ENCODE results near the gene EVA1C. TPM values are rescaled to one million over a fixed set of nuclear protein-coding genes. Genes with fewer than 3 reads are reported as not detected.

The EVA1C gene
- total RNA-seq: 100 to 1,000 TPM in 1 of 7 donors, 10 to 100 TPM in 6; 27.1 to 156 (median 49.6) TPM
- polyA plus RNA-seq: 10 to 100 TPM; 29.9 to 46.6 TPM
- long read RNA-seq, donor 1, transcript EVA1C-201 (8 exons, 1,998 nt): major isoform, 25 of 97 reads
- long read RNA-seq, donor 1, partial matches to known transcripts: 2 of 97 reads
- long read RNA-seq, donor 1, other reads (novel, unspliced or antisense): 65 of 97 reads
- long read RNA-seq, donor 2: 0 reads
- long read RNA-seq, donor 3, transcript EVA1C-202 (8 exons, 1,668 nt): minor isoform, 6 of 88 reads
- long read RNA-seq, donor 3, transcript EVA1C-201 (8 exons, 1,998 nt): major isoform, 26 of 88 reads
- long read RNA-seq, donor 3, partial matches to known transcripts: 9 of 88 reads
- long read RNA-seq, donor 3, other reads (novel, unspliced or antisense): 42 of 88 reads

- Histone ChIP-seq H3K4me3 (peak within 1 kb of the TSS; percentile 59), H3K36me3 (no peaks in the 10 kb centered on the region), H3K27ac (peak within 1 kb of the TSS; percentile 96 to 99), H3K4me1 (ENCODE audit: insufficient read depth) (peaks cover 9% of the 10 kb centered on the region), H3K9me3 (no peaks in the 10 kb centered on the region), H3K27me3 (no peaks in the 10 kb centered on the region)
- DNase-seq: peak; percentile 71 to 86 (median 79)
- intact Hi-C loops (cut with DNase I): loop anchor here in 3 of 4 donors (2.0 to 5.0 kb wide), 5 partner anchors 38 to 360 kb away; partner anchors contain the start of gene PAXBP1 (in 1 of the 3)
- WGBS, 3 donors: 0 to 1% (median 0%) methylated on average over 80 to 104 of the region's 104 CpGs
- TF ChIP-seq CTCF (IDR thresholded peaks at IDR 0.05) (peak in 1 of 3 donors; percentile 75), EP300 (IDR thresholded peaks at IDR 0.05) (no peak), POLR2A (IDR thresholded peaks at IDR 0.05) (peak; percentile 28)
These were observed at the start of gene EVA1C for GRCh38 chr21:32412162-32413014. EVA1C (plus strand) TSS chr21:32412706; CDS start chr21:32412854, 148 bp downstream.

- Histone ChIP-seq H3K27me3 (no peaks in the 10 kb centered on the region), H3K4me3 (no peak overlapping the region), H3K36me3 (no peaks in the 10 kb centered on the region), H3K27ac (no peak overlapping the region), H3K4me1 (ENCODE audit: insufficient read depth) (peaks cover under 1% of the 10 kb centered on the region), H3K9me3 (no peaks in the 10 kb centered on the region)
- intact Hi-C loops (cut with DNase I): no loop called here
- TF ChIP-seq CTCF (IDR thresholded peaks at IDR 0.05) (no peak), EP300 (IDR thresholded peaks at IDR 0.05) (no peak)
- 55 to 72% (median 58%) methylated on average over 7 of the region's 7 CpGs for WGBS, 3 donors
- no peak for DNase-seq
These were observed 48.1 kb upstream of the EVA1C start for GRCh38 chr21:32364387-32364786.

- 65 to 77% (median 66%) methylated on average over 4 of the region's 4 CpGs for WGBS, 3 donors
- DNase-seq: no peak
These were observed 47.7 kb upstream of the EVA1C start for GRCh38 chr21:32364796-32365195.

More at GRCh38 chr21:32364796-32365195, 47.7 kb upstream of the EVA1C start:
- no peaks in the 10 kb centered on the region for H3K9me3 ChIP-seq
- H3K27me3 ChIP-seq: no peaks in the 10 kb centered on the region
- H3K4me1 ChIP-seq (ENCODE audit: insufficient read depth): peaks cover 2% of the 10 kb centered on the region
- H3K27ac ChIP-seq: no peak overlapping the region
- no peak overlapping the region for H3K4me3 ChIP-seq
- no peaks in the 10 kb centered on the region for H3K36me3 ChIP-seq
- intact Hi-C loops (cut with DNase I): no loop called here
- no peak for TF ChIP-seq POLR2A (IDR thresholded peaks at IDR 0.05)
- TF ChIP-seq EP300 (IDR thresholded peaks at IDR 0.05): no peak
- no peak for TF ChIP-seq CTCF (IDR thresholded peaks at IDR 0.05)

Data from ovary (tissue), 10 donors.